ENCODE data around the gene BTG1.
A peak's percentile ranks its signal among the peaks of the same experiment; 100 is the strongest.
"Not testable (repeated sequence)": the region's sequence is repeated elsewhere in the genome, so short reads cannot be mapped to it uniquely, and the experiment has no call there.

BTG1 gene

GRCh38 chr12:92138144-92138543, 7.5 kb downstream of the BTG1 start:
- TF ChIP-seq, protein P1, sequence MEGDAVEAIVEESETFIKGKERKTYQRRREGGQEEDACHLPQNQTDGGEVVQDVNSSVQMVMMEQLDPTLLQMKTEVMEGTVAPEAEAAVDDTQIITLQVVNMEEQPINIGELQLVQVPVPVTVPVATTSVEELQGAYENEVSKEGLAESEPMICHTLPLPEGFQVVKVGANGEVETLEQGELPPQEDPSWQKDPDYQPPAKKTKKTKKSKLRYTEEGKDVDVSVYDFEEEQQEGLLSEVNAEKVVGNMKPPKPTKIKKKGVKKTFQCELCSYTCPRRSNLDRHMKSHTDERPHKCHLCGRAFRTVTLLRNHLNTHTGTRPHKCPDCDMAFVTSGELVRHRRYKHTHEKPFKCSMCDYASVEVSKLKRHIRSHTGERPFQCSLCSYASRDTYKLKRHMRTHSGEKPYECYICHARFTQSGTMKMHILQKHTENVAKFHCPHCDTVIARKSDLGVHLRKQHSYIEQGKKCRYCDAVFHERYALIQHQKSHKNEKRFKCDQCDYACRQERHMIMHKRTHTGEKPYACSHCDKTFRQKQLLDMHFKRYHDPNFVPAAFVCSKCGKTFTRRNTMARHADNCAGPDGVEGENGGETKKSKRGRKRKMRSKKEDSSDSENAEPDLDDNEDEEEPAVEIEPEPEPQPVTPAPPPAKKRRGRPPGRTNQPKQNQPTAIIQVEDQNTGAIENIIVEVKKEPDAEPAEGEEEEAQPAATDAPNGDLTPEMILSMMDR (IDR thresholded peaks at IDR 0.05; ENCODE audit: extremely low read depth, insufficient read depth, missing control alignments), result no peak
- in situ Hi-C loops (cut with MboI; ENCODE audit: low pct_unique_long_range_greater_than_20kb, low sequenced_read_pairs, unreplicated experiment), result loop anchor here (10.0 to 25.0 kb wide), 4 partner anchors 323 to 751 kb away; no protein-coding TSS in a partner anchor
- no peak for DNase-seq (ENCODE audit: low spot score)

GRCh38 chr12:92136965-92137721, 8.5 kb downstream of the BTG1 start:
- in situ Hi-C loops (cut with MboI; ENCODE audit: low pct_unique_long_range_greater_than_20kb, low sequenced_read_pairs, unreplicated experiment), result loop anchor here (10.0 to 25.0 kb wide), 4 partner anchors 322 to 750 kb away; no protein-coding TSS in a partner anchor
- peak; percentile 41 for DNase-seq (ENCODE audit: low spot score)
- TF ChIP-seq, protein P1 (IDR thresholded peaks at IDR 0.05; ENCODE audit: extremely low read depth, insufficient read depth, missing control alignments), result no peak

GRCh38 chr12:92136026-92136730, 9.5 kb downstream of the BTG1 start:
- in situ Hi-C loops (cut with MboI; ENCODE audit: low pct_unique_long_range_greater_than_20kb, low sequenced_read_pairs, unreplicated experiment), result loop anchor here (10.0 to 25.0 kb wide), 4 partner anchors 321 to 749 kb away; no protein-coding TSS in a partner anchor
- TF ChIP-seq, protein P1 (IDR thresholded peaks at IDR 0.05; ENCODE audit: extremely low read depth, insufficient read depth, missing control alignments), result no peak
- no peak for DNase-seq (ENCODE audit: low spot score)

DNA sequence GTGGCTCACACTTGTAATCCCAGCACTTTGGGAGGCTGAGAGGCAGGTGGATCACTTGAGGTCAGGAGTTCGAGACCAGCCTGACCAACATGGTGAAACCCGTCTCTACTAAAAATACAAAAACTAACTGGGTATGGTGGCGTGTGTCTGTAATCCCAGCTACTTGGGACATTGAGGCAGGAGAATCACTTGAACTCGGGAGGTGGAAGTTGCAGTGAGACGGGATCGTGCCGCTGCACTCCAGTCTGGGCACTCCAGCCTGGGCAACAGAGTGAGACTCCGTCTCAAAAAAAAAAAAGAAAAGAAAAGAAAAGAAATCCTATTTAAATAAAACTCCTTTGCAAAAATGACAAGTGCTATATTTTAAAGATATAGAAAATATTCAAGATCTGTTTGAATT, 10.1 kb downstream of the BTG1 start:
- DNase-seq (ENCODE audit: low spot score), result not testable (repeated sequence)
- in situ Hi-C loops (cut with MboI; ENCODE audit: low pct_unique_long_range_greater_than_20kb, low sequenced_read_pairs, unreplicated experiment), result loop anchor here (10.0 to 25.0 kb wide), 4 partner anchors 321 to 748 kb away; no protein-coding TSS in a partner anchor

DNA sequence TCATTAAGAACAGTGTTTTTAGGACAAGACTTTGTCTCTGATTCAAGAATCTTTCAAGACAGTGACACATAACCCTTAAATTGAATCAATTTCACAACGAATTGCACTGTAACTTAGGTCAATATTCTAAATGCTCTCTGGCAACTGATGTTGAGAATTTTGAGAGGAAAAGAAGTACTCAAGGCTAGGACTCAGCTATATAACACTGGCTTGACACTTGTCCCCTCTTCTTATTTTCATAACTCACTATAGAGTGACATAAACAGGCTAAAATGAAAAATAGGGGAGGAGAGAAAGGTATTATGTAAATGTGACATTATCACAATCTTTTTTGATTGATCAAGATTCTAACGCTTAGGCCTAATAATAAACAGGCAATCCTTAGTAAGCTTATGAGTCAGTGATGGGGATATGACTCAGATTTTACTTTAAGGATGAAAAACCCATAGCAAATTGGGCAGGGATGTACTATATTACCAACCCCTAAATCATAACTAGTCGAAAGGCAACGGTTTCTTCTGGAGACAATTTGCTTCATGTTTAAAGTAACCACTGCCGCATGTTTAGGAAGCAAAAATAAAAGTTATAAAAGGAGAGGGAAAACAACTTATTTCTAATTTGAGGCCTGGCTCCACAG, 10.9 kb downstream of the BTG1 start:
- DNase-seq (ENCODE audit: low spot score), result no peak
- in situ Hi-C loops (cut with MboI; ENCODE audit: low pct_unique_long_range_greater_than_20kb, low sequenced_read_pairs, unreplicated experiment), result loop anchor here (10.0 to 25.0 kb wide), 4 partner anchors 320 to 747 kb away; no protein-coding TSS in a partner anchor
- TF ChIP-seq, protein P1 (IDR thresholded peaks at IDR 0.05; ENCODE audit: extremely low read depth, insufficient read depth, missing control alignments), result no peak

DNA sequence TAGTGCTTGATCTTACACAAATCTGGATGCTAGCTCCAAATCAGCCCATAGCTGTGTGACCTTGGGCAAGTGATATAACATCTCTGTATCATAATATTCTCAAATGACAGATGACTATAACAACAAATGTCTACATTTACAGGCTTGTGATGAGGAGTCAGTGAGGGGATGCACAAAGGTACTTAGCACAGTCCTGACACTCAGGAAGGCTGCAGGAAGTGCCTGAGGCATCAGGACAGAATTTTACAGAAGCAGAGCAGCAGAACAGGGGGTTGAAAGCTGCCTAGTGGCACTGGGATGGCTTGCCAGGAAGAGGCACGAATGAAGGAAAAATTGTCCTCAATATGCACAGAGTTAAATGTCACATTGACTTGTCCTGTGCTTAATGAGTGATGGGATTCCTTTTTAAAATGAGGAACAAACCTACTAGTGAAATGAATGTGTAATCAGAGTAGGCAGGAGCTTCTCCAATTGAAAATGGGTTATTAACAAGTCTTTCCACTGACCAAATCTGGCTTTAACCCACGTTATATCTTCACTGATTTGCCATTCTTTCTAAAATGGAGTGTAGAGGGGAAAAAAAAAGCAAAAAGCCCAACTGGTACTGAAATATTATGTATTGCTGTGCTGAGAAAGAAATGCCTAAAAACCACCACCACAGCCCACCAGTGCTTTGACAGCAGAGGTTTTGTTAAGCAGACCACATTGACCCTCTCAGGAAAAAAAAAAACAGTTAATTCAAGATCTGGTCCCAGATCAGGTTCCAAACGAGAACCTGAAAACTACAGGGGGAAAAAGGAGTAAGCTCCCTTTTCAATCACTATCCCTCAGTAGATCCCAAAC, 11.6 kb downstream of the BTG1 start:
- in situ Hi-C loops (cut with MboI; ENCODE audit: low pct_unique_long_range_greater_than_20kb, low sequenced_read_pairs, unreplicated experiment), result loop anchor here (10.0 to 25.0 kb wide), 4 partner anchors 319 to 747 kb away; no protein-coding TSS in a partner anchor

More for the DNA sequence above, 11.6 kb downstream of the BTG1 start:
- TF ChIP-seq, protein P1 (IDR thresholded peaks at IDR 0.05; ENCODE audit: extremely low read depth, insufficient read depth, missing control alignments), result no peak
- DNase-seq (ENCODE audit: low spot score), result no peak
